GM18858 (cell line): ENCODE data around the gene STX8.

Source experiments
- ATAC-seq: cut with Tn5 transposase; IDR thresholded peaks from one replicate; pipeline ENCODE4 v1.9.1; 2021; ENCODE audit not compliant: unreplicated experiment

STX8 gene

GRCh38 chr17:9230346-9230745 is 345.3 kb downstream of the STX8 start:
- ATAC-seq: no peak

- ATAC-seq: no peak
Observed at GRCh38 chr17:9229826-9230201, 345.8 kb downstream of the STX8 start.

GRCh38 chr17:9229160-9229825 is 346.3 kb downstream of the STX8 start:
- no peak for ATAC-seq

GRCh38 chr17:9228408-9229159 is 347.0 kb downstream of the STX8 start:
- ATAC-seq: no peak

GRCh38 chr17:9227819-9228407 is 347.7 kb downstream of the STX8 start:
- ATAC-seq: no peak

DNA sequence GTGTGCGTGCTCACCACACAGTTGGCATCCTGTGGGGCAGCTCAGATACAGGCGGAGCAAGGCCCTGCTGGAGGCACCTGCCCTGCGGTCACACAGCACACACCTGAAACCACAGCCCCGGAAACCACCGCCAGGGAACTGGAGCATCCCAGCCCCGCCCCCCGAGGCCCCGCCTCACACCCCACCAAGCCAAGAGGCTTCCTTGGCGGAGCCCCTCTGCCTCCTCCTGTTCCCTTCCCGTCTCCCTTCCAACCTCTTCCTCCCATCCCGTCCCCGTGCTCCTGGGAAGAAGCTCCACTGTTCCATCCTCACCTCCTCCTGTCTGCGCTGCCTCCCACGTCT is 348.9 kb downstream of the STX8 start:
- ATAC-seq: no peak

GRCh38 chr17:9226130-9226793 is 349.4 kb downstream of the STX8 start:
- ATAC-seq: no peak

GRCh38 chr17:9225305-9226101 is 350.1 kb downstream of the STX8 start:
- no peak for ATAC-seq

DNA sequence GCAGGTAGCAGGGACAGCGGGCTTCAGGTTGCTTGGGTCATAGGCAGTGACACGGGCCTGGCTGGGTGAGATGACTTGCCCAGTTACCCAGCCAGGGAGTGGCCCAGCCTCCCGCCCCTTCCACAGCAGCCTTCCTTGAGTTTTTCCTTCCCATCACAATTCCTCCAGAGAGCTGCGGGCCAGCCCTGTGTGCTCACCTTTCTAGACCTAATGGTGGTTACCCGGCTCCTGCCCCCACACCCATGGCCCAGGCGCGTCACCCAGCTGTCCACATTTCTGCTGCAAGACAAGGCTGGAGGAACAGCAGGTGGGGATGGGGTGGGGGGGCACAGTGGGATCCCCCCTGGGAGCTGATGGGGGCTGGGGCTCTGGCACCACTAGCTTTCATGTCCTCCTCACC is 351.1 kb downstream of the STX8 start:
- ATAC-seq: no peak

- no peak for ATAC-seq
Observed at GRCh38 chr17:9223531-9223930, 352.1 kb downstream of the STX8 start.

DNA sequence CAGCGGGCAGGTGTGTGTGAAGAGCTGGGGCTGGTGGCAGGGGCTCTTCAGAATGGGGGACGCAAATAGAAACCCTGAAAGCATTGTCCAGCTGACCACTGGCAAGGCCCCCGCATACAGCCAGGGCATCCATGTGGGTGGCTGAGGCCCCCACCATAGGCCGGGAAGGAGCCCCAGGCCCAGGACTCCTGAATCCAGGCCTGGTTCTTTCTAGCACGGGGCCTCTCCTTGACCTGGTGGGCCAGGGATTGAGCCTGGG is 353.8 kb downstream of the STX8 start:
- ATAC-seq: no peak

DNA sequence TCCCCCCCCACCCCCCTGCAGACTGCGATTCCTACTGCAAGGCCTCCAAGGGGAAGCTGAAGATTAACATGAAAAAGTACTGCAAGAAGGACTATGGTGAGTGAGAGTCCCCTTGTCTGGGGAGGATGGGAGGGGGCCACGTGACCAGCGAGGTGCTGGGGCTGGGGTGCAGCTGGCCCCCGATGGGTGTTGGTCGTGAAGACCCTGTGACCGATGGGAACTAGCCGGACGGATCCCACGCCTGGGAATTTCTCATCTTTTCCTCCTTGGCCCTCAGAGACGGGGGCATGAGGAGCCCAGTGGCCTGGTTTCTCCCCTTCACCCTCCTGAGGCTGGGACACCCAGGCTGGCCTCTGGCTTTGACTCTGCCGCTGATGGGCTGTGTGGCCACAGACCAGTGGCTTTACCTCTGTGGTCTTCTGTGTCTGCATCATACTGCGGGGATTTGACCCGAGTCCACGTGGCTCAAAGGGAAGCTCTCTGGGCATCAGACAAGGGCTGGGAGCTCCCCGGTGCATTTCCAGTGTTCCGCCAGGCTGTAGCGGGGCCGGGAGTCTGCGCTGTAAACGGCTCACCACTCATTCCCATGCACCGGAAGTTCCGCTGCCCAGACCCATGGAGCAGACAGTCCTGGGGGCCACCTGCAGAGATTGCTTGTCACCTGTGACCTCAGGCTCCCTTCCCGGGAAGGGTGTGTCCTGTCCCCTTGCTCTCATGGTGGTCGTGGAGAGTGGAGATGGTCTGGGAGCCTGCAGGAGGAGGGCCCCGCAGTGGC is 354.3 kb downstream of the STX8 start:
- ATAC-seq: no peak

- ATAC-seq: no peak
Observed at GRCh38 chr17:9220398-9221146, 355.0 kb downstream of the STX8 start.

DNA sequence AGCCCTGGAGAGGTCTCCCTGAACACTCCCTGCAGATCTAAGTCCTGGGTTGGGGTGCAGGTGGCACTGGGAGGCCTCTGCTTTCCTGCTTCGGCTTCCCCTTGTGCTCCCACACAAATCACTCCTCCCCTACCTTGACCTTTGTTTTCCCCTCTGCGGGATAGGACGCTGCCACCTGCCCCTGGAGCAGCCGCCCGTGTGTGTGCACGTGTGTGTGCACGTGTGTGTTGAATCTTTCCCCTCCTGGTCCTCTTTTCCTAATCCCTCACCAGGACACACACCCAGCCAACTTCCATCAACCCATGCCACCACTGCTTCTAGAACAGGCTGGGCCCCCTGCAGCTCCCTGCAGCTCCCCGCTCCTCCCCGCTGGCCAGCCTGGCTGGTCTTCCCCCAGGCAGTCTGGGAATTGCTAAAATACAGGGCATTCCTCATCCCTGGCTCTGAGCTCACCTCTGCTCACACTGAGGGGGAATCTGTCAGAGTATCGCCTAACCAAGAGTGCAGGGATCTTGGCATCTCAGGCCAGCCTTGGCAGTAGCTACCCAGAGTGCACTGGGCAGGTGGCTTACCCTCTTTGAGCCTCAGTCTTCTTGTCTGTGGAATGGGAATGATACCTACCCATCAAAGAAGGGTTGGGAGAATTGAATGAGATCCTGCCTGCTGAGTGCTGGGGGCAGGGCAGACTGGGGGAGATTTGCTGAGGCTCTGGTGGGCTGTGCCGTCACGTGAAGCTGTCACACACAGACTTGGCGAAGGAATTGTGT is 355.8 kb downstream of the STX8 start:
- no peak for ATAC-seq

- ATAC-seq: no peak
Observed at GRCh38 chr17:9218911-9219310, 356.7 kb downstream of the STX8 start.

DNA sequence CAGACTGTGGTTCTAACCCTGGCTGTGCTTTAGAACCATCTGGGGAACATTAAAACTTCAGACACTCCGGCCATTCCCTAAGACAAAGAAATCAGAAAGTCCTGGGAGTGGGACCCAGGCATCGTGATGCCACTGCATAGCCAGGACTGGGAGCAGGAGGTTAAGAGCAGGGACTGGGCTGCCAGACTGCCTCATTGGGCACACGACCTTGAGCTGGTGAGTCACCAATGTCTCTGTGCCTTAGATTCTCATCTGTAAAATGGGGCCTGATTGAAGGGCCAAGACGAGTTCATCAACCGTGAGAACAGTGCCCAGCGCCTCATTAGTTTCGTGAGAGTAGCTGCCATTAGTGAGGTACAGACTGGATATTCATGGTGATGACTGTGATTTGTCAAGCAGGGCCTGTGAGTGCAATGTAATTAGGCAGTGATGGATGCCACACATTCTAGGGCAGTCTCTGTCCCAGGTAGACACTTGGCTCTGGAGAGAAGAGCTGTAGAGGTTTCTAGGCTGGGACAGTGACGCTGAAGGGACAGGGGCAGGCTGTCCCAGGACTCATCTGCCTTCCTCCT is 357.5 kb downstream of the STX8 start:
- ATAC-seq: no peak

DNA sequence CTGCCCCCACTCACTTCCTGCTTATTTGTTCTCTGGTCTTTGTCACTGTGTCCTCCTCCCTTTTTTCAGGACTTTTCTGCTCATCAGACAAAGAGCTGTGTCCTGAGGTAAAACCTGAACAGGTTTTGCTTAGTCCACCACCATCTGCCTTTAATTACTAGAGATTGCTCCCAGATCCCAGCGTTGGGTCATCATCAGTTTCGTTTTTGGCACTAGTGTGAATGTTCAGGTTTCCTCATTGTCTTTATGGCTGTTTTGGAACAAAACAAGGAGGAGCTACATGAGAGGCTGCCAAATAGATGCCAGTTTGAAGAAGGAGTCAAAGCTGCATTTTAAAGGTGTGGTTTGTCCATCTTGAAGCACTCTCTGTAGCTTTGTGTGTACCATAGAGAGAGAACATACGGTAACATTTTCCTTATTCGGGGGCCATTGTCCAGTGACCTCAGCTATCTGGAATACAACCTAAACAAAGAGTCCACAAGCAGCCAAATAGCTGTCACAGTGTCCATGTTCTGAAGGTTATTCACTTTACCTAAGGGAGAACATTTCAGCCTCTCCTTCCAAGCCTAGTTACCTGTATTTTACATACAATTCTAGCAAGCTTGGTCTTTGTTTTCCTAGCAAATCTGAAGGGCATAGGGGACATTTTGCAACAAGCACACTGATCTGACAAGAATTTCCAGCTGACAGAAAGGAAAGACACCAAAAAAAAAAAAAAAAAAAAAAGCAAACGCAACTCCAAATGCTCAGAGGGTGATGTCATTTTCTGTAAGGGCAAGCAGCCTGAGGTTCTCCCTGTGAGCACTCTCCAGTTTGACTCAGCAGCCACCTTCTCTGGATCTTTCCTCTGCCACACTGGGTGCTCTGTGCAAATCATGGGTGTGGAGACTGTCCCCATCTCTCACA is 358.2 kb downstream of the STX8 start:
- ATAC-seq: no peak

DNA sequence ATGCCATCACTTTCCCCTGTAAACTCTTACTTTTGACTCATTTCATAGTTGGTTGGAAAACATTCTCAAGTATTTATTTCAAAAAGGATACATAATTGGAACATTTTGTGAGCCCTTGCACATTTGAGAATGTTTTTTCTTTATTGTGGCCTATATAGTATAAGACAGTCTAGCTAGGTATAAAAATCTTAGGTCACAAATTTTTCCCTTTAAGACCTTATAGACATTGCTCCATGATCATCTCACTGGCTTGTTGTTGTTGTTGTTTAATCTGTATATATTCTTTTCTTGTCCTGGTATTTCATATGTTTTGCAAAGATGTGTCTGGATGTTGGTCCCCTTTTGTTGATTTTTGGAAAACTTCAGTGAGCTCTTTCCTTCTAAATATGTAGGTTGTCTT is 360.2 kb downstream of the STX8 start:
- no peak for ATAC-seq
